ENCODE measurements around the gene CRYL1.

DNA sequence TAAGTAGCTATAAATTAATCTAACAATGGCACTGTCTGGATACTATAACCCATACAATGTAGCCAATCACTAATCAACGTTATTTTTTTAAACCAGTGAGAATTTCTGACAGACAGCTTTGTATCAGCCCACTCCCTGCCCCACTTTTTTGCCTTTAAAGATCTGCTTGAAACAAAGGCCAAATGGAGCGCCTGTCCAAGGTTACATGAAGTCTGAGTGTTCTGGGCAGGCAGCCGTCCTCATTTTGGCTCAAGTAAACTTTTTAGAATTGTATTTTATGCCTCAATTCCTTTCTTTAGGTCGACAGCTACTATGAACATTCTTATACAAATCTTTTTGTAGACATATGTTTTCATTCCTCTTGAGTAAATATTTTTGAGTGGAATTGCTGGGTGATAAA, 47.5 kb upstream of the CRYL1 start:
- TF ChIP-seq, protein P1, sequence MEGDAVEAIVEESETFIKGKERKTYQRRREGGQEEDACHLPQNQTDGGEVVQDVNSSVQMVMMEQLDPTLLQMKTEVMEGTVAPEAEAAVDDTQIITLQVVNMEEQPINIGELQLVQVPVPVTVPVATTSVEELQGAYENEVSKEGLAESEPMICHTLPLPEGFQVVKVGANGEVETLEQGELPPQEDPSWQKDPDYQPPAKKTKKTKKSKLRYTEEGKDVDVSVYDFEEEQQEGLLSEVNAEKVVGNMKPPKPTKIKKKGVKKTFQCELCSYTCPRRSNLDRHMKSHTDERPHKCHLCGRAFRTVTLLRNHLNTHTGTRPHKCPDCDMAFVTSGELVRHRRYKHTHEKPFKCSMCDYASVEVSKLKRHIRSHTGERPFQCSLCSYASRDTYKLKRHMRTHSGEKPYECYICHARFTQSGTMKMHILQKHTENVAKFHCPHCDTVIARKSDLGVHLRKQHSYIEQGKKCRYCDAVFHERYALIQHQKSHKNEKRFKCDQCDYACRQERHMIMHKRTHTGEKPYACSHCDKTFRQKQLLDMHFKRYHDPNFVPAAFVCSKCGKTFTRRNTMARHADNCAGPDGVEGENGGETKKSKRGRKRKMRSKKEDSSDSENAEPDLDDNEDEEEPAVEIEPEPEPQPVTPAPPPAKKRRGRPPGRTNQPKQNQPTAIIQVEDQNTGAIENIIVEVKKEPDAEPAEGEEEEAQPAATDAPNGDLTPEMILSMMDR (IDR thresholded peaks at IDR 0.05; ENCODE audit: low read depth, low read length): no peak
- TF ChIP-seq POLR2A (IDR thresholded peaks at IDR 0.05; ENCODE audit: extremely low read depth, insufficient read length): no peak
- no peak for TF ChIP-seq MYC (IDR thresholded peaks at IDR 0.05; ENCODE audit: low read depth, low read length)
- TF ChIP-seq, protein P2, sequence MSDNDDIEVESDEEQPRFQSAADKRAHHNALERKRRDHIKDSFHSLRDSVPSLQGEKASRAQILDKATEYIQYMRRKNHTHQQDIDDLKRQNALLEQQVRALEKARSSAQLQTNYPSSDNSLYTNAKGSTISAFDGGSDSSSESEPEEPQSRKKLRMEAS (IDR thresholded peaks at IDR 0.05; ENCODE audit: low read depth, low read length): no peak

All from NB4 (cell line).